Adipocyte (in vitro differentiated cells): ENCODE results near the gene NIT2.

ENCODE experiments used
- DNase-seq: peaks from one replicate; pipeline ENCODE4 v3.0.0-alpha.2; 2015; ENCODE audit warnings: low read depth
- H3K27me3 ChIP-seq: replicated peaks from 2 replicates; pipeline ENCODE4 v1.7.0; 2013; ENCODE audit warnings: mild to moderate bottlenecking, low read length, moderate library complexity; ENCODE audit not compliant: control insufficient read depth, insufficient read depth
- H3K36me3 ChIP-seq: 2 replicates; pipeline ENCODE4 v1.7.0; 2013; ENCODE audit warnings: low read length, mild to moderate bottlenecking, moderate library complexity; ENCODE audit not compliant: control insufficient read depth, insufficient read depth, severe bottlenecking
- H3K4me1 ChIP-seq: 2 replicates; pipeline ENCODE4 v1.7.0; 2013; ENCODE audit warnings: mild to moderate bottlenecking, low read length, moderate library complexity; ENCODE audit not compliant: control insufficient read depth, insufficient read depth
- H3K4me3 ChIP-seq: 2 replicates; pipeline ENCODE4 v1.7.0; 2013; ENCODE audit warnings: mild to moderate bottlenecking, low read length, moderate library complexity
- H3K9ac ChIP-seq: 2 replicates; pipeline ENCODE4 v1.7.0; 2013; ENCODE audit warnings: mild to moderate bottlenecking, low read length, moderate library complexity
- H3K9me3 ChIP-seq: 2 replicates; pipeline ENCODE4 v1.7.0; 2013; ENCODE audit warnings: mild to moderate bottlenecking, low read length, moderate library complexity; ENCODE audit not compliant: control insufficient read depth

NIT2 gene

GRCh38 chr3:100400419-100400779, 65.8 kb downstream of the NIT2 start:
- DNase-seq, result peak; percentile 53
- Histone ChIP-seq H3K9me3 (no peaks in the 10 kb centered on the region), H3K4me1 (peaks cover 33% of the 10 kb centered on the region), H3K4me3 (peak overlapping the region; percentile 94), H3K36me3 (no peaks in the 10 kb centered on the region), H3K27me3 (no peaks in the 10 kb centered on the region), H3K9ac (peak overlapping the region; percentile 97)

- peak within 1 kb of the TSS; percentile 94 for H3K4me3 ChIP-seq
- H3K36me3 ChIP-seq, result no peaks in the 10 kb centered on the region
- H3K9me3 ChIP-seq, result no peaks in the 10 kb centered on the region
- no peaks in the 10 kb centered on the region for H3K27me3 ChIP-seq
- DNase-seq, result peak; percentile 98
- H3K4me1 ChIP-seq, result peaks cover 33% of the 10 kb centered on the region
- peak within 1 kb of the TSS; percentile 97 for H3K9ac ChIP-seq
Observed at GRCh38 chr3:100400780-100401673, 66.5 kb downstream of the NIT2 start, which contains the start of the genes LNP1 and TOMM70. LNP1 (plus strand) TSS chr3:100401539; CDS start chr3:100429730, 28,191 bp downstream. TOMM70 (minus strand) TSS chr3:100401089; CDS start chr3:100400949, 140 bp downstream.

GRCh38 chr3:100401674-100402041, 67.1 kb downstream of the NIT2 start:
- Histone ChIP-seq H3K9ac (peak overlapping the region; percentile 97), H3K27me3 (no peaks in the 10 kb centered on the region), H3K36me3 (no peaks in the 10 kb centered on the region), H3K4me1 (peaks cover 33% of the 10 kb centered on the region), H3K9me3 (no peaks in the 10 kb centered on the region), H3K4me3 (peak overlapping the region; percentile 94)
- peak; percentile 68 for DNase-seq

- H3K4me1 ChIP-seq, result peaks cover 33% of the 10 kb centered on the region
- H3K9ac ChIP-seq, result peak overlapping the region; percentile 97
- no peaks in the 10 kb centered on the region for H3K27me3 ChIP-seq
- no peaks in the 10 kb centered on the region for H3K36me3 ChIP-seq
- peak; percentile 86 for DNase-seq
- H3K9me3 ChIP-seq, result peaks cover 1% of the 10 kb centered on the region
- peak overlapping the region; percentile 94 for H3K4me3 ChIP-seq
Observed at GRCh38 chr3:100402256-100402655, 67.7 kb downstream of the NIT2 start.

- Histone ChIP-seq H3K9ac (peak overlapping the region; percentile 97), H3K36me3 (no peaks in the 10 kb centered on the region), H3K4me1 (peaks cover 33% of the 10 kb centered on the region), H3K27me3 (no peaks in the 10 kb centered on the region), H3K9me3 (peaks cover 6% of the 10 kb centered on the region), H3K4me3 (peak overlapping the region; percentile 94)
- DNase-seq, result no peak
Observed at GRCh38 chr3:100402891-100403290, 68.3 kb downstream of the NIT2 start.

- peak; percentile 21 for DNase-seq
- H3K9ac ChIP-seq, result peak overlapping the region; percentile 97
- peak overlapping the region; percentile 94 for H3K4me3 ChIP-seq
Observed at GRCh38 chr3:100403362-100404249, 69.0 kb downstream of the NIT2 start.

GRCh38 chr3:100404250-100404548, 69.6 kb downstream of the NIT2 start:
- Histone ChIP-seq H3K4me1 (peaks cover 25% of the 10 kb centered on the region), H3K9me3 (peaks cover 6% of the 10 kb centered on the region), H3K36me3 (no peaks in the 10 kb centered on the region), H3K9ac (no peak overlapping the region), H3K4me3 (peak overlapping the region; percentile 94), H3K27me3 (no peaks in the 10 kb centered on the region)
- no peak for DNase-seq

More at GRCh38 chr3:100403362-100404249, 69.0 kb downstream of the NIT2 start:
- no peaks in the 10 kb centered on the region for H3K27me3 ChIP-seq
- peaks cover 30% of the 10 kb centered on the region for H3K4me1 ChIP-seq
- peaks cover 6% of the 10 kb centered on the region for H3K9me3 ChIP-seq
- no peaks in the 10 kb centered on the region for H3K36me3 ChIP-seq

- Histone ChIP-seq H3K36me3 (no peaks in the 10 kb centered on the region), H3K4me3 (no peak overlapping the region), H3K4me1 (peaks cover 22% of the 10 kb centered on the region), H3K9ac (no peak overlapping the region), H3K9me3 (peaks cover 6% of the 10 kb centered on the region), H3K27me3 (no peaks in the 10 kb centered on the region)
- no peak for DNase-seq
Observed at GRCh38 chr3:100407164-100407563, 72.6 kb downstream of the NIT2 start.

- Histone ChIP-seq H3K36me3 (no peaks in the 10 kb centered on the region), H3K9me3 (peaks cover 6% of the 10 kb centered on the region), H3K27me3 (no peaks in the 10 kb centered on the region), H3K4me1 (peaks cover 13% of the 10 kb centered on the region), H3K9ac (no peak overlapping the region), H3K4me3 (no peak overlapping the region)
- DNase-seq, result no peak
Observed at GRCh38 chr3:100407977-100408532, 73.5 kb downstream of the NIT2 start.
